ENCODE data around the gene ZNF219. TPM values are rescaled to one million over a fixed set of nuclear protein-coding genes. Genes with fewer than 3 reads are reported as not detected.

Gene ZNF219
- total and polyA plus RNA-seq, 2 donors (not counting 1 experiment from before 2014, with no cell fraction given) = 3.3 to 6.4 TPM

- no peak for TF ChIP-seq EZH2 (IDR thresholded peaks at IDR 0.05; ENCODE audit: borderline replicate concordance, insufficient read depth, low read depth, low read length, poor library complexity, severe bottlenecking)
- TF ChIP-seq CTCF (IDR thresholded peaks at IDR 0.05) = no peak
- DNase-seq (no peak), ATAC-seq (ENCODE audit: low read depth) (no peak)
- Mint-ChIP-seq H3K4me3 (no peak overlapping the region), H3K27me3 (peaks cover 48% of the 10 kb centered on the region), H3K4me1 (no peaks in the 10 kb centered on the region), H3K9me3 (ENCODE audit: insufficient read depth) (peaks cover 4% of the 10 kb centered on the region), H3K27ac (no peak overlapping the region)
- no peak overlapping the region for H3K4me3 ChIP-seq (ENCODE audit: control extremely low read depth in 1 of 5, extremely low read depth in 1 of 5, insufficient read depth in 1 of 5, low read depth in 2 of 5, low read length in 4 of 5)
- ChIA-PET CTCF (no interaction called here), POLR2A (no interaction called here)
- H3K9ac ChIP-seq (ENCODE audit: low read length) = no peak overlapping the region
- peaks cover 3 to 8% (median 8%) of the 10 kb centered on the region in 3 donors for H3K9me3 ChIP-seq (ENCODE audit: control extremely low read depth in 1 of 3, control insufficient read depth in 2 of 3, insufficient read depth in 1 of 3, low read length in 2 of 3)
- no peaks in the 10 kb centered on the region for H3K79me2 ChIP-seq (ENCODE audit: control insufficient read depth, insufficient read depth, low read length)
- H2AFZ ChIP-seq (ENCODE audit: insufficient read depth, low read depth, low read length, poor library complexity, severe bottlenecking) = no peak overlapping the region
- H3K4me2 ChIP-seq (replicated peaks; ENCODE audit: low read depth, low read length, poor library complexity, severe bottlenecking) = no peak overlapping the region
- peaks cover 0 to 13% (median 7%) of the 10 kb centered on the region in 4 experiments for H3K27me3 ChIP-seq (replicated peaks in 1 of 4; ENCODE audit: control extremely low read depth in 1 of 4, control insufficient read depth in 3 of 4, insufficient read depth in 4 of 4, low read length in 3 of 4)
- H3K36me3 ChIP-seq (replicated peaks in 1 of 2; ENCODE audit: control extremely low read depth in 1 of 2, control insufficient read depth in 1 of 2, extremely low read depth in 1 of 2, insufficient read depth in 2 of 2, low read length in 1 of 2) = no peaks in the 10 kb centered on the region
- no CpG with 5 or more reads among the region's 1 CpG for whole genome bisulfite sequencing (ENCODE audit: insufficient coverage)
- intact Hi-C loops (cut with micrococcal nuclease) = no loop called here
- H4K20me1 ChIP-seq (ENCODE audit: control insufficient read depth, insufficient read depth, low read length, poor library complexity, severe bottlenecking) = no peaks in the 10 kb centered on the region
- no peaks in the 10 kb centered on the region for H3K4me1 ChIP-seq (ENCODE audit: control insufficient read depth in 2 of 2, insufficient read depth in 2 of 2, low read length in 2 of 2)
- no peak overlapping the region for H3K27ac ChIP-seq (ENCODE audit: low read length in 2 of 2)
Observed at GRCh38 chr14:21121122-21121521, 22.7 kb upstream of the ZNF219 start.

- CTCF ChIA-PET = no interaction called here
- H3K9me3 ChIP-seq (ENCODE audit: control extremely low read depth in 1 of 3, control insufficient read depth in 2 of 3, insufficient read depth in 1 of 3, low read length in 2 of 3) = peaks cover 3 to 8% (median 4%) of the 10 kb centered on the region in 3 donors
- no peaks in the 10 kb centered on the region for H3K4me1 ChIP-seq (ENCODE audit: control insufficient read depth in 2 of 2, insufficient read depth in 2 of 2, low read length in 2 of 2)
- H3K9ac ChIP-seq (ENCODE audit: low read length) = no peak overlapping the region
- H4K20me1 ChIP-seq (ENCODE audit: control insufficient read depth, insufficient read depth, low read length, poor library complexity, severe bottlenecking) = no peaks in the 10 kb centered on the region
- TF ChIP-seq CTCF (IDR thresholded peaks at IDR 0.05) (no peak), EZH2 (IDR thresholded peaks at IDR 0.05; ENCODE audit: borderline replicate concordance, insufficient read depth, low read depth, low read length, poor library complexity, severe bottlenecking) (no peak)
- DNase-seq (no peak), ATAC-seq (ENCODE audit: low read depth) (no peak)
- intact Hi-C loops (cut with micrococcal nuclease) = no loop called here
- H3K27me3 Mint-ChIP-seq = peaks cover 43% of the 10 kb centered on the region
- H3K4me3 ChIP-seq (ENCODE audit: control extremely low read depth in 1 of 5, extremely low read depth in 1 of 5, insufficient read depth in 1 of 5, low read depth in 2 of 5, low read length in 4 of 5) = no peak overlapping the region
- no peak overlapping the region for H3K4me3 Mint-ChIP-seq
- no peak overlapping the region for H3K4me2 ChIP-seq (replicated peaks; ENCODE audit: low read depth, low read length, poor library complexity, severe bottlenecking)
- POLR2A ChIA-PET = no interaction called here
- 88% methylated on average over 1 of the region's 6 CpGs for WGBS (ENCODE audit: insufficient coverage)
- H3K27ac Mint-ChIP-seq = no peak overlapping the region
- H2AFZ ChIP-seq (ENCODE audit: insufficient read depth, low read depth, low read length, poor library complexity, severe bottlenecking) = no peak overlapping the region
- peaks cover 4% of the 10 kb centered on the region for H3K9me3 Mint-ChIP-seq (ENCODE audit: insufficient read depth)
- H3K4me1 Mint-ChIP-seq = no peaks in the 10 kb centered on the region
- no peaks in the 10 kb centered on the region for H3K36me3 ChIP-seq (replicated peaks in 1 of 2; ENCODE audit: control extremely low read depth in 1 of 2, control insufficient read depth in 1 of 2, extremely low read depth in 1 of 2, insufficient read depth in 2 of 2, low read length in 1 of 2)
- peaks cover 0 to 13% (median 6%) of the 10 kb centered on the region in 4 experiments for H3K27me3 ChIP-seq (replicated peaks in 1 of 4; ENCODE audit: control extremely low read depth in 1 of 4, control insufficient read depth in 3 of 4, insufficient read depth in 4 of 4, low read length in 3 of 4)
- no peak overlapping the region for H3K27ac ChIP-seq (ENCODE audit: low read length in 2 of 2)
- no peaks in the 10 kb centered on the region for H3K79me2 ChIP-seq (ENCODE audit: control insufficient read depth, insufficient read depth, low read length)
Observed at GRCh38 chr14:21120686-21121085, 22.2 kb upstream of the ZNF219 start.
